ENCODE results near the gene PDZD7. TPM values are rescaled to one million over a fixed set of nuclear protein-coding genes. Genes with fewer than 3 reads are reported as not detected.

Gene PDZD7
- polyA plus RNA-seq, 1 donor = 1.3 TPM

DNA sequence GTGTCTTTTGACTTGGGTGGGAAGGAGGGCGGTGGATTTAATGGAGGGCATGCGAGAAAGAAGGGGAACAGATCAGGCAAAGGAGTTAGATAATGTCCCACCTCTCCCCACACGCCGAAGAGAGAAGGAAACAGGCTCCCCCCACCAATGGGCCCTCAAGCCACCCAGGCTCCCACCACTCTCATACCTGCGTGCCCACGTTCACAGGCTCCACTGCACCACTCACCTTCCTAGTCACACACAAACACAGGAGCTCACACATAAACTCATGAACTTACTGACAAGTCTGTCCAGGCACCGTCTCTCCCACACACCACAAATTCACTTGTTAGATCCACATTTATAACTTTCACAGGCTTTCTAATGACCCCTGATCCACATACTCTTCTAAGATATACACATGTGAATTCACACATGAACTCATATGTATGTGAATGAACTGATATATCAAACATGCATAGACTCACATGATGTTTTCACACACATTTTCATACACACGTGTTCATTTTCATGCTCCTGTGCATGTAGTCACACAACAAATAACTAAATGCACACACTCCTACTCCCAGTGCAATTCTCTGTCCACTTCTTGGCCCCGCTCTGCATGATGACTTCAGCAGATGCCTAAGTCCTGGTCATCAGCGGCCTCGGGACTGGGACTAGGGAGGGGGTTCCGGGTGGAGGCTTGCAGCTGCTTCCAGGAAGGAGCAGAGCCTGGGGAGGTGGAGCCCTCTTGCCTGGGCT, 29.8 kb downstream of the PDZD7 start:
- peak; percentile 91 for DNase-seq

DNA sequence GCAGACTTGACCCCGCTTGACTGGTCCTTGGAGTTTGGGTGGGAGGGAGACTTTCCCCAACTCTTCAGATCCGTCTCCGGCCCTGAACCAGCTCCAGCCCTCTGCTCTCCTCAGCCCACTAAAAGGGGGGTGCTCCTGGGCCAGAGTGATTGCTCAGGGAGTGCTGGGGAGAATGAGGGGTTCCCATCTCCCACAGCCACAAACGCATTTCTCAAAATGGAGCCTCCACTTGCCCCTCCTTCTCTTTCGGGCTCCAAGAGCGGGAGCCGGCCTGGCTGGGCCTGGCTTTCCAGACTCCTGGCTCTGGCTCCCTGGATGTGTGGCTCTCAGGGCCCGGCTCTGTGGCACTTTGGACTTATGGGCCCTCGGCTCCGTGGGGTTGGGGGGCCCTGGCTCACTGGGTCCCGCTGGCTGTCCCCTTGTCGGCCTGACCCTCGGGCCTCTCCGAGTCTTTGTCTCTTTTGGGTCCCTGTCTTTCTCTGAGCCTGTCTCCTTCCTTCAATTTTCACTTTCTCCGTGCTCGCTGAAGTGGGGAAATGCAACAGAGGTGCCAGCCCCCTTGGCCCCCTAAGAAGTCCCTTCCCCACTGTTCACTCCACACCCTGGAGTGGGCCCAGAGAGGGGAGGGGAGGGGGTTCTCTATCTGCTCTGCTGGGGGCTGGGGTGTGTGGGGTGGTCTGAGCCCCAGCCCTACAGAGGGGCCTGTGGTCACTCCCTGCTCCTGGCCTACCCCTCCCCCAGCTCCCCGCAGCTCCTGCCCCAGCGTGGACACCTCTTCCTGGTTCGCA, 30.6 kb downstream of the PDZD7 start:
- peak; percentile 52 for DNase-seq

DNA sequence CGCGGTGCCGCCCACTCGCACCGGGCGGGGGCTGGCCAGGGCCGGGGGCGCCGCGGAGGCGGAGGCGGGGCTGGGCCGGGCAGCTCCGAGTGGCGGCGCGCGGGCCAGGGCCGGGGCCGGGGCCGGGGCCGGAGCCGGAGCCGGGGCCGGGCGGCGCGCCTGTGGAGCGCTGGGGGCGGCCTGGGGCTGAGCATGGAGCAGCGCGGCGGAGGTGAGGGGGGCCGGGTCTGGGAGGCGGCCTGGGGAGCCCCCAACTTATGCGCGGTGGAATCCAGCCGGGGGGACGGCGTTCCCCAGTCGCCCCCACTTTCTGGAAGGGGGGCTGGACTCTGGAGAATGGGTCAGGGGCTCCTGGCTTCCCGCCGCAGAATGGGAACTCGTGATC, 31.2 kb downstream of the PDZD7 start, which contains the start of gene LZTS2:
Gene LZTS2, plus strand, starts transcription at position 67 of the 385 bp plus-strand sequence. CDS start 2,731 bp downstream, outside the sequence.
- no peak for DNase-seq

DNA sequence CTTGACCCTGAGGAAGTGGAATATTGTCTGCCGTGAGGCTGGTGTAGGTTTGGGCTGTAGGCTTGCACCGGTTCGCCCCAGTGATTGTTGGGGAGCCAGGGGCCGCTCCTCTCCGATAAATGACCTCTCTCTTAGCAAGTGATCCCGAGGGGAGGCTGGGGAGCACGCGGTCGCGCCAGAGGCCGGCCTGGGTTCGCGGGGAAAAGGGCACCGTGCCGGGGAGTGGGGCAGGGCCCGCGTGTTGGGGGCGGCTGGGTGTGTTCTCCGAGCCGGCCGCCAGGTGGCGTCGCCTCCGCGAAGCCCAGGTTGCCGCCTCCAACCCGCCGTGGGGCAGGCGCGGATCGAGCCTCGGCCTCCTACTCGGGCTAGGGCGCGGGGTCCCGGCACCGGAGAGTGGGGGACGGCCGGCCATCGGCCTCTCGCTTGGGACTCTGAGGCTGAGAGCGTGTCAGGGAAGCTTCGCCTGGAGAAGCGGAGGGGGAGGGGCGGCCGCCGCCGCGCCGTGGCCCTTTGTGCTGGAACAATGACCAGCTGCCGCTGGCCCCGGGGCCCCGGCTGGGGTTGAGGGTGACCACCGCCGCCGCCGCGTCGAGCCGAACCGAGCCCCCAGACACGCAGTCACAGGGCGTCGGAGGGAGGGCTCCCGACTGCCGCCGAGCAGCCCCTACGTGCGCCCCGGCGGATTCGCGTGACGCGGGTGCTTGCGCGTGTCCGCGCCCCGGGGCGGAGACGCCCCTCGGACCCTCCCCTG, 31.8 kb downstream of the PDZD7 start:
- peak; percentile 92 for DNase-seq

DNA sequence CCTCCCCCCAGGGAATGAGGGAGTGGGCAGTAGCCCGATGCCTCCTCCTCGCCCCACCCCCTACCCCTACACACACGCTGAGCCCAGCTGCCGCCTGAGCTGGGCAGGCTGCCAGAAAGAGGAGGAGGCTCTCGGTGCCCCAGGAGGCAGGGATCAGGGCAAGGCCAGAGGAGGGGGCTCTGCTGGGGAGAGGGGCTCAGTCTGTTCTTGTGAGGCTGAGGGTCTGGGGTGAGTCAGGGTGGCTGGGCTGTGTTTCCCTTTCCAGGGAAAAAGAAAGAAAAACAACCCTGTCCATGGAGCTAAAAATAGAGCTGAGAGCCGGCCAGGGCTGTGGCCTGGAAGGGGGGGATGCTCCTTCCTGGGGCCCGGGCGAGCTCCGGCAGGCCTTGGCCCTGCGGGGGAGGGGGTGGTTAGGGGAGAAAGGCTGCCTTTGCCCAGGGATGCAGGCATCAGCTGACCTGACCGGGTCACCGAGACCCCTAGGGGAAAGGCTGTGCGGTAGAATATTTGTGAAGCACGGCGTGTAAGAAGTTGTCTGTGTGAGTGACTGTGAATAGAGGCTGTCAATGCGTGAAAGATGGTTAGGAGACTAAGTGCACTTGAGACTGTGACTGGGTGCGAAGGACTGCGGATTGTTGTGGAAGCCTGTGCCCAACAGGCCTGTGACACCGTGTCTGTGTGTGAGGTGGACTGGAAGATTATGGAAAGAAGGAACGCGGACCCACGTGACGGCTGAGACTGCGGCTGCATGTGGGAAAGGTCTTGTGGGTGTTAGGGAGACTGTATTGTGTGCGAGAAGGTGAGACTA, 32.5 kb downstream of the PDZD7 start:
- peak; percentile 88 for DNase-seq

DNA sequence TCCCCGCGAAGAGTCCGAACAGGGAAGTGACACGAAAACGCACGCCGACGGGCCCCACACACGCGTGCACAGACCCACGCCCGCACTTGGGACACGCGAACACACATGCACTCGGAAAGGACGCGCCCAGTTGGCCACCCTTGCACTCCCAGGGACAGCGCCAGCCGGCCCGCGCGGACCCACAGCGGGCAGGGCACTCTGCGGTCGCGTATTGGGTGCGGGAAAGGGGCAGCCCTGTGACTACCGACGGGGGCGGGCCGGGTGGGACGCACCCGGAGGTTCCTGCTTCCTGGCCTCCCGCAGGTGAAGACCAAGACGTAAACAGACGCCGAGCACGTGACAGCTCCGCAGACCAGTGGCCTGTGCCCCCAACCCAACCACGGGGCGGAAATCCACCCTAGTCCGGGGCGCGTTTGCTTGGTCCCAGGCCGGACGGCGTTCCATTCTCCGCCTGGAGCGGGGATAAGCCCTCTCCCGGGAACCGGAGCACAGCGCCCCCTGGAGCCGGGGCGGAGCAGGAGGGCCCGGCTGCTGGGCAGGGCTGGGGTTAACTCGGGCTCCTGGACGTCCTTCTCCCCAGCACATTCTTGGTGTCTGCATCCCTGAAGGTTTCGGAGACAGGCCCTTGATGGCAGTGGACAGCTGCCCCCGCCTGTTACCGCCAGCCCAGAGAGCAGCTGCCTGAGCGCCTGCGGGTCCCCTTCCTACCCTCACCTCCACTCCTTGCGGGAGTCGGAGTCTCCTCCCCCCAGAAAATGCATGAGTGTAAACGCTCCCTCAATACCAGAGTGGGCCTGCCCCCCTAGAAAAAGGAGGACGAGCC, 33.4 kb downstream of the PDZD7 start:
- DNase-seq = peak; percentile 69

DNA sequence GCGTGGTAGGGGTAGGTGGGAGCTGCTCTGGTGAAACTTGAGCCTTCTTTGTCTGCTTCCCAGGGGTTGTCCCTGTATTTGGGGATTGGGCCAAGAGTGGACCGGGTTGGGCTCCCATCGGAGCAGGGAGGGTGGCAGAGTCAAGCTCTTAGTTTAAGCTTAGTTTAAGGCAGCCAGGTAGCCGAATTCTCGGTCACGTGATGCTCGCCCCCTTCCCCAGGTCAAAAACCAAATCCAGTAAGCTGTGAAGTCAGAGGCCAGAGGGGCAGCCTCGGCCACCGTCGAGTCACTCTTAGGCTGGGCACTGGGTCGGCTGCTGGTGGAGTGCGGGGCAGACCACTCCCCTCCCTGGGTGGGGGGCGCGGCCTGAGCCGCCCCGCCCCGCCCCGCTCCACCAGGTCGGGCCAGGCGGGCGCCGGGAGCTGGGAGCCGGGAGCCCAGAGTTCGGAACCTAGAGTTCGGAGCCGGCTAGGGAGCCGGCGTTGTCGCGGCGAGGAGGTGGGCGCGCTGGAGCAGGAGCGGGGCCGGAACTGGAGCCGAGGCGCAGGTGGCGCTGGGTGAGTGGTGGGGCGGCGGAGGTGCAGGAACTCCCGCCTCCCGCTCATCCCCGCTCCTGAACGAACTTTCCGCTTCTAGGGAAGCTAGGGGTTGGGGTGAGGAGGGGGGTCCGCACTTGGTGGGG, 34.1 kb downstream of the PDZD7 start:
- peak; percentile 23 for DNase-seq

DNA sequence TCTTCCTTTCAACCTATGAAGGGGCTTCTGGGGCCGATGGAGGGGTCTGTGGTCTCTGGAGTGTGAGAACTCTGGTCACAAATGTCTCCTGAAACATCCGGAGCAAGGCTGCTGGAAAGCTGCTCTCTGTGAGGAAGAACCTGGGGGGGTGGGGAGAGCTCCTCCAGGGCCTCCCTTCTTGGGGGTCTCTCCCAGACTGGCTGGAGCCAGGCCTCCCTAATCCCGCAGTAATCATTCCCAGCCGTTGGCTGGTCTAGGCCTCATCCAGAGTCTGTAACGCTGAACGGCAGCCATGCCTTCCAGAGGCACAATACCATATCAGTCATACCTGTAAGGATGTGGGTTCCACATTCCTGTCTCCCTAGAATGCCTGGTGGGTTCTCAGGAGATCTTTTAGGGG, 35.7 kb downstream of the PDZD7 start:
- DNase-seq = no peak

DNA sequence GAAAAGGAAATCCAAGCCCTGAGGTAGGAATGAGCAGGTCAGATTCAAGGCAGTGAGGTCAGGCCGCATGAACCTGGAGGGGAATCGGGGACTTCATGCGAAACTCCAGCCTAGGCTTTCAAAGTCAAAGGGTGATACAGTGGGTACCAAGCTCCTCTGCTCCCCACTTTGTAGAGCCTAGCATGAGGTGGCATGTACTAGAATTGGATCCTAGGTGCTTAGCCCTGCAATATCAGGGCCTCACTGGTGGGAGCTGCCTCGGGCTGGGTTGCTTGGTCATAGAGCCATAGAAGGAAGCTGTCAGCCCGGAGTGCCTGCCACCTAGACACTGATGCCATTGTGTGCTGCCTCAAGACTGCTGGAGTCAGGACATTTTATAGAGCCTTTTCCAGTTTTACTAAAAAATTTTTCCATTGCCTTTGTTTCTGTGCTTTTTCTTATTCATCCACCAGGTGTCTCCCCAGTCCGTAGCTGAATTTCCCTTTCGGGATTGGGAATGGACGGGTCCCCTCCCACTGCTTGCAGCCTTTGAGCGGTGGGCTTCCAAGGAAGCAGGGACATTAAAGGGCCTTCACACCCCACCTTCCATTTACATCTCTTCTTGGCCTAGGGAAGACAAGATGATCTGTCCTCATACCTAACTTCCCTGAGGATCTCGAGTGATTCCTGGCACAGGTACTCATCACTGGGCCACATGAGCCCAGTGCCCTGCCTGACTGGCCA, 36.8 kb downstream of the PDZD7 start:
- peak; percentile 51 for DNase-seq

DNA sequence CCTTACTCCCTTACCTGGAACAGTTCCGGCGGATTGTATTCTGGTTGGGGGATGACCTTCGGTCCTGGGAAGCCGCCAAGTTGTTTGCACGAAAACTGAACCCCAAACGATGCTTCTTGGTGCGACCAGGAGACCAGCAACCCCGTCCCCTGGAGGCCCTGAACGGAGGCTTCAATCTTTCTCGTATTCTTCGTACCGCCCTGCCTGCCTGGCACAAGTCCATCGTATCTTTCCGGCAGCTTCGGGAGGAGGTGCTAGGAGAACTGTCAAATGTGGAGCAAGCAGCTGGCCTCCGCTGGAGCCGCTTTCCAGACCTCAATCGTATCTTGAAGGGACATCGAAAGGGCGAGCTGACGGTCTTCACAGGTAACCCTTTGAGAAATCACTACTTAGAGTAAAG, 41.8 kb downstream of the PDZD7 start:
- DNase-seq = no peak

DNA sequence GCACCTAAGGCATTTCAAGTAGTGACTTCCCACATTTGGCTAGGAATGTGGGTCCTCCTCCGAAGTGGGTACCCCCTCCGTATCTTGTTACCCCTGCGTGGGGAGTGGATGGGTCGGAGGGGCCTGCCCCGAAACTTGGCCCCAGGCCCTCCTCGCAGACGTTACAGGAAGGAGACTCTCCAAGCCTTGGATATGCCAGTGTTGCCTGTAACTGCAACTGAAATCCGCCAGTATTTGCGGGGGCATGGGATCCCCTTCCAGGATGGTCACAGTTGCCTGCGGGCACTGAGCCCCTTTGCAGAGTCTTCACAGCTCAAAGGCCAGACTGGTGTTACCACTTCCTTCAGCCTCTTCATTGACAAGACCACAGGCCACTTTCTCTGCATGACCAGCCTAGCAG, 42.8 kb downstream of the PDZD7 start:
- DNase-seq = no peak

DNA sequence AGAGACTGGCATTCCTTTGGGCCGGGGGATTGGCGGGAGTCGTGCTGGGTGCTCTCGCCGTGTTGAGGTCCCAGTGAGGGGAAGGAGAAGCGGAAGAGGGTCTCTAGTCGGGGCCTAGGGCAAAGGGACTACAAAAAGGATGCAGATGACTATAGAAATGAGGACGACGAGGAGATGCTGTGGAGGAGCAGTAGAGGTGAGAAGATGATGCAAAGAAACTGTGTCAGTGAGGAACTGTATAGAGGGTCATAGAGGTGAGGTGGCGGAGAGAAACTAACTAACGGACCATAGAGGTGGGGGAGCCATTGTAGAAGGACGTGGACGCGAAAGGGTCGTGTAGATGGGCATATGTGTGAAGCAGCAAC, 43.3 kb downstream of the PDZD7 start:
- no peak for DNase-seq

DNA sequence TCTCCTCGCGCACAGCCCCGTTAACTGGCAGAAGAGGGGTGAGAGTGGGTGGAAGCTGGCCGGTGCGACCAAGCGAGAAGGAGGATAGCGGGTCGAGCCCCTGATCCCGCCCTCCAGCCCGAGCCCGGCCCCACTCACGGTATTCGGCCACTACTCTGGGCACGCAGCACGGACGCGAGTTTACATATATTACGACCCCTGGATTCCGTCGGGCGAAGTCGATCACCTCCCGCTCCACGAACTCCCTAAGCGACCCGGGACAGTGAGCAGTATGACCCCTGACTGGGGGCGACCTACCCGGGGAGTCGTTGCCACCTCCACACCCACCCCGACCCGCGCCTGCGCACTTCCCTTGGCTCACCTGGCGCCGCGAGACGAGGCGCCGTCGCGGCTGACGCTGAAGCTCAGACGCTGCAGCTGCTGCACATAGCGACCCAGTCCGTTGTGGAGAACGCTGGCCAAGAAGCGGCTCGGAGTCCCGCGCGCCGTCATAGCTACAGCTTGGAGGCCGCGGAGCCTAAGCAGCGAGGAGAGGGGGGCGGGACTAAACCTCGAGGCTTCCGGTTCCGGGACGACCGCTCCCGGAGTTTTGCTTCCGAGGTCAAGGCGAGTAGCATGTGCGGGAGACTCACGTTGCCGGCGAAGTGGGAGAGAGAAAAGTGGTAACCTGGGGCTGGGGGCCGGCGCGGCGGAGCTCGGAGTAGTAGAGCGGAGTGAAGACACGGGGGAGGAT, 43.8 kb downstream of the PDZD7 start, which contains the start of the genes MRPL43 and TWNK:
Gene MRPL43, minus strand, starts transcription at position 546 of the 733 bp plus-strand sequence. Its CDS starts 54 bp downstream, at position 492.
Gene TWNK, plus strand, starts transcription at position 592 of the 733 bp plus-strand sequence. CDS start 668 bp downstream, outside the sequence.
- DNase-seq = peak; percentile 88

DNA sequence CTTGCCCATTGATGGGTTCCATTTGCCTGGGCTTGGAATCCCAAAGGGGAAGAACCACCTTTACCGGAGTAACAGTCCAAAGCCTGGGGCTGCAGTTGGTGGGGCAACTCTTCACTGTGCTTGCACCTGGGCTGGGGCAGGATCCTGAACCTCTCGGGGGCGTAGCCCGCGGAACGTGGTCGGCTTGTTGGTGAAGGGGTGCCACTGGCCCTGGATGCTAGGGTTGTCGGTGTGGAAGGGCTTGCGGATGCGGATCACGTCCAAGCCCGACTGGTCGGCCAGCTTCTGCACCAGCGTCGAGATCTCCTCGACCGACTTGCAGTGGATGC, 44.3 kb downstream of the PDZD7 start:
- no peak for DNase-seq

DNA sequence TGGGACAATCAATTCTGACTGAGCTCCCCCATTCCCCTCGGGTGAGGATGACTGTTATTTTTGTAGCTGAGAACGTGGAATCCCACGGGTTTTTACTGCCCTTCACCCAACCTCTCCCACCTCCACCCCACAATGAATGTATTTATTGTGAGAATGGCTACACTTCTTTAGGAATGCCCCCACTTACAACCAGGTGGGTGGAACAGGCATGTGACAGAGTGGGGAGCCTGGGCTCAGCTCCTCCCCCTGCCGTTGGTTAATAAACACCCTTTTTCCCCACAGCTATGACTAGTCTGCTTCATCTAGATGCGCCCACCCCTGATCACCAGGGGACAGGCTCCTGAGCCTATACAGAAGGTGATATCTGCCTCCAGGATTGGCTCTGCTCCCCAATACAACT, 45.6 kb downstream of the PDZD7 start:
- no peak for DNase-seq

DNA sequence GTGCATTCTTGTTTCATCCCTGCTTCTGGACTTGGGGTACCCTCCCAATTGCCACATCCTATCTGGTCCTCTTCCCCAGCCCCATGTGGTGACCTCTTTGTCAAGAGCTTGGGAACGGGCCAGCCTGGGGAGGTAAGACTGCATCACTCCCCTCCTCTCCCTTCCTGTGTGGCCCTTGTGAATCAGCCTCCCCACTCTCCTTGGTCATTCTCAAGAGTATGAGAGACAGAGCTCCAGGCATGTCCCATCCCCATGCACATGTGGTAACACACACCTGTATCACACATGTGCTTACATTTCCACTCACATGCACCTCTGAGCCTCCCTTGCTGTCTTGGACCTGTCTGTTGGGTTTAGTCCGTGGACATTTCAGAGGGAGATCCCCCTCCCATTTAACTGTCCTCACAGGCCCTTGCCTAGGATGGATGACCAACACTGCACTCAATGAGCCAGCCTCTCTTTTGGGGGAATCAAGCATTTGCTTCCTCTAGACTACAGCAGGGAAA, 46.2 kb downstream of the PDZD7 start:
- no peak for DNase-seq

DNA sequence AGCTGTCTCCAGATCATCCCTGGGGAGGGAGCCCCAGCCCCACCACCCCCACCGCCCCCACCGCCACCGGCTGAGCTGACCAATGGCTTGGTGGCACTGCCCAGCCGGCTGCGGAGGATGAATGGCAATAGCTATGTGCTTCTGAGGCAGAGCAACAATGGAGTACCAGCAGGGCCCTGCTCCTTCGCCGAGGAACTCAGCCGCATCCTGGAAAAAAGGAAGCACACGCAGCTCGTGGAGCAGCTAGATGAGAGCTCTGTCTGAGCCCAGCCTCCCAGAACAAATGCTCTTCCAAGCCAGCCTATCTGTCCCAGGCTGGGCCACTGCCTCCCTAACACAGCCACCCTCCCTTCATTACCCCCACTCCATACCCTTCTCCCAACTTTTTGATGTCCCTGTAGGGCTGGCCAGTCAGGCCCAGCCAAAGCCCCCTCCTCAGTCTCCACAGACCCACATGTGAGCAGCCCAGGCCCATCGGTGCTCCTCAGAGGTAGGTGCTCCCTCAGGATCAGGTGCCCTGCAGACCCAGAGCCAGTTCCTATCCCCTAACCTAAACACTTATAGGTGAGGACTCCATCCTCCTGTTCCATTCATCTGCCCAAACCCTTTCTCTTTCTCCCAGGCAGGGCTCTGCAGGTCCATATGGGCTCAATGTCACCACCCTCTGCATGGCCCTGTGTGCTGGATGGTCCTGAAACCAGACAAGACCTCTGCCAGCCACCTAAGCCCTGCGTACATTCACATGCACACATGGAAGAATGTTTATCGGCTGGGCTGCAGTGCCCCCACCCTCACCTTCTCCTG, 46.9 kb downstream of the PDZD7 start:
- DNase-seq = no peak

Measured in hindlimb muscle (tissue), 1 donor.